Brain microvascular endothelial cell (primary cell): ENCODE measurements around the gene UNC5C.

Source experiments
- DNase-seq: peaks from one replicate; pipeline ENCODE4 v3.0.0-alpha.2; 2020
- H3K27ac ChIP-seq: fragments of 250-450 bp; sonication (Bioruptor Pico); 2 replicates; pipeline ENCODE4 v1.5.1; 2020; ENCODE audit warnings: mild to moderate bottlenecking, moderate library complexity
- H3K27me3 ChIP-seq: fragments of 250-450 bp; sonication (Bioruptor Pico); replicated peaks from 2 replicates; pipeline ENCODE4 v1.5.1; 2020; ENCODE audit warnings: mild to moderate bottlenecking
- H3K36me3 ChIP-seq: fragments of 250-450 bp; sonication (Bioruptor Pico); replicated peaks from 2 replicates; pipeline ENCODE4 v1.5.1; 2020; ENCODE audit warnings: mild to moderate bottlenecking
- H3K4me3 ChIP-seq: 2 replicates; pipeline ENCODE4 v1.5.1; 2011; ENCODE audit warnings: low read depth, mild to moderate bottlenecking, control low read depth, low read length, moderate library complexity
- in situ Hi-C: cut with HindIII; loops from 2 replicates; pipeline ENCODE4 v1.10.0; 2017; ENCODE audit warnings: low sequenced_read_pairs, low pct_ligation_motif_present
- TF ChIP-seq, protein P1 (sequence below): IDR thresholded peaks from 2 replicates; pipeline ENCODE4 v1.5.1; 2011; ENCODE audit warnings: low read depth, mild to moderate bottlenecking, moderate library complexity, low read length, control low read depth, inconsistent platforms; ENCODE audit errors: missing control alignments

The UNC5C gene

DNA sequence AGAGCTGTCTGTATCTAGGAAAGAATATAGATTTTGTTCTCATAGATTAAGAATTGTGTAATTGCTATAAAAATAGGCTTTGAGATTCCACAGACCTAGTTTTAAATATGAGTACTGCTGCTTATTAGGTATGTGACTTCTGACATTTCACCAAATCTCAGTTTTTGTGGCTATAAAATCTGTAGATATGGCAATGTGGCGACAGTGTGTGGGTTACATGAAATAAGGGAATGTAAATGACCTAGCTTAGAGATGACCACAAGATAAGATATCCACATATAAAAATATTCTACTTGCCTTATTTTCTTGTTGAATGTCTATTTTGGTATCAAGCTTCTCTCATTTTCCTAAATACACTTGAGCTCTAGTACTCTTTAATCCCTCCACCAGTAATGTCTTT, 193.8 kb downstream of the UNC5C start:
- peak; percentile 2 for DNase-seq
- Histone ChIP-seq H3K27ac (no peak overlapping the region), H3K27me3 (no peaks in the 10 kb centered on the region), H3K36me3 (no peaks in the 10 kb centered on the region), H3K4me3 (no peak overlapping the region)
- in situ Hi-C loops: no loop called here
- TF ChIP-seq, protein P1, sequence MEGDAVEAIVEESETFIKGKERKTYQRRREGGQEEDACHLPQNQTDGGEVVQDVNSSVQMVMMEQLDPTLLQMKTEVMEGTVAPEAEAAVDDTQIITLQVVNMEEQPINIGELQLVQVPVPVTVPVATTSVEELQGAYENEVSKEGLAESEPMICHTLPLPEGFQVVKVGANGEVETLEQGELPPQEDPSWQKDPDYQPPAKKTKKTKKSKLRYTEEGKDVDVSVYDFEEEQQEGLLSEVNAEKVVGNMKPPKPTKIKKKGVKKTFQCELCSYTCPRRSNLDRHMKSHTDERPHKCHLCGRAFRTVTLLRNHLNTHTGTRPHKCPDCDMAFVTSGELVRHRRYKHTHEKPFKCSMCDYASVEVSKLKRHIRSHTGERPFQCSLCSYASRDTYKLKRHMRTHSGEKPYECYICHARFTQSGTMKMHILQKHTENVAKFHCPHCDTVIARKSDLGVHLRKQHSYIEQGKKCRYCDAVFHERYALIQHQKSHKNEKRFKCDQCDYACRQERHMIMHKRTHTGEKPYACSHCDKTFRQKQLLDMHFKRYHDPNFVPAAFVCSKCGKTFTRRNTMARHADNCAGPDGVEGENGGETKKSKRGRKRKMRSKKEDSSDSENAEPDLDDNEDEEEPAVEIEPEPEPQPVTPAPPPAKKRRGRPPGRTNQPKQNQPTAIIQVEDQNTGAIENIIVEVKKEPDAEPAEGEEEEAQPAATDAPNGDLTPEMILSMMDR: no peak

GRCh38 chr4:95348418-95348817, 200.4 kb downstream of the UNC5C start:
- Histone ChIP-seq H3K36me3 (no peaks in the 10 kb centered on the region), H3K4me3 (no peak overlapping the region), H3K27ac (no peak overlapping the region), H3K27me3 (no peaks in the 10 kb centered on the region)
- in situ Hi-C loops: no loop called here
- TF ChIP-seq, protein P1: no peak
- no peak for DNase-seq

DNA sequence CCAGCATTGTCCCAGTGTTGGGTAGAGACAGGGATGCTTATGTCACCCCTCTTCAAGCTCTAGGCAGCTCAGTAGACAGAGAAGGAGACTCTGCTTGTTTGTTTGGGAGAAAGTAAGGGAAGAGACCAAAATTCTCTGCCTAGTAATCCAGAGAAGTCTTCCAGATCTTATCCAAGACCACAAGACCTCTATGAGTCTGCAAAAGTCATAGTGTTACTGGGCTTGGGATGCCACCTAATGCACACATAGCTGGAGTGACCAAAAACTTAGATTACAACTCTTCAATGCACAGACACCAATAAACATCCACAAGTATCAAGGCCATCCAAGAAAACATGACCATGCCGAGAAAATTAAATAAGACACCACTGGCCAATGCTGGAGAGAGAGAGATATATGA, 205.5 kb downstream of the UNC5C start:
- Histone ChIP-seq H3K27me3 (no peaks in the 10 kb centered on the region), H3K36me3 (no peaks in the 10 kb centered on the region), H3K4me3 (no peak overlapping the region), H3K27ac (no peak overlapping the region)
- DNase-seq: no peak
- in situ Hi-C loops: no loop called here
- TF ChIP-seq, protein P1: no peak

DNA sequence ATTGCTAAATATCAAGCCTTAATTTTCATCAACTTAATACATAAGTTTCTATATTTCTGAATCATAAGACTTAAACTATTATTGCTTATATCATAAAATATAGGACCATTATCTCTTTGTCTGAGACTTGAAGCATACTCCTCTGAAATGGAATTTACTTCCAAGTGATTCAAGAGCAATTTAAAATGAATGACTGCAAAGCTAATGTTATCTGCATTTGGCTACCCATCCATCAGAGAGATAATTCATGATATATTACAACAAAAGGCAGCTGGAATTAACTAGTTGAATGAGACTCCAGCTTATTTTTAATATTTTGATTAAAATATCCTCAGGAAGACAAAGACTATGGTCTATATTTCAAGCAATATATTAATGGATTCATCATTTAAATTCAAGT, 208.6 kb downstream of the UNC5C start:
- in situ Hi-C loops: no loop called here
- TF ChIP-seq, protein P1: no peak
- H3K36me3 ChIP-seq: no peaks in the 10 kb centered on the region
- no peaks in the 10 kb centered on the region for H3K27me3 ChIP-seq
- no peak for DNase-seq
- no peak overlapping the region for H3K4me3 ChIP-seq
- H3K27ac ChIP-seq: no peak overlapping the region

- no peak overlapping the region for H3K4me3 ChIP-seq
- no peak overlapping the region for H3K27ac ChIP-seq
- TF ChIP-seq, protein P1: no peak
- no peak for DNase-seq
- in situ Hi-C loops: no loop called here
- H3K27me3 ChIP-seq: no peaks in the 10 kb centered on the region
- no peaks in the 10 kb centered on the region for H3K36me3 ChIP-seq
Measured at GRCh38 chr4:95325665-95326064, 223.1 kb downstream of the UNC5C start.

- H3K27ac ChIP-seq: no peak overlapping the region
- in situ Hi-C loops: no loop called here
- no peak for DNase-seq
- TF ChIP-seq, protein P1: no peak
- no peak overlapping the region for H3K4me3 ChIP-seq
- no peaks in the 10 kb centered on the region for H3K27me3 ChIP-seq
- H3K36me3 ChIP-seq: no peaks in the 10 kb centered on the region
Measured at GRCh38 chr4:95319169-95319568, 229.6 kb downstream of the UNC5C start.
